Loucy (cell line): ENCODE measurements around the gene CDH4.

Experiments
- H2AFZ ChIP-seq: fragments of 200-600 bp; sonication (generic); 2 replicates; pipeline ENCODE4 v1.6.0; 2016; ENCODE audit warnings: antibody characterized with exemption, mild to moderate bottlenecking, low read length, moderate library complexity
- H3F3A ChIP-seq: fragments of 200-600 bp; 2 replicates; pipeline ENCODE4 v1.6.0; 2016; ENCODE audit warnings: antibody characterized with exemption, low read depth, mild to moderate bottlenecking
- H3K27me3 ChIP-seq: fragments of 200-600 bp; sonication (generic); 2 replicates; pipeline ENCODE4 v1.6.1; 2014; ENCODE audit warnings: low read length, mild to moderate bottlenecking; ENCODE audit not compliant: insufficient read depth, poor library complexity, severe bottlenecking
- H3K36me3 ChIP-seq: fragments of 200-600 bp; sonication (generic); 2 replicates; pipeline ENCODE4 v1.6.1; 2016; ENCODE audit warnings: low read length; ENCODE audit not compliant: insufficient read depth
- H3K4me1 ChIP-seq: fragments of 200-600 bp; sonication (generic); 2 replicates; pipeline ENCODE4 v1.5.1; 2014; ENCODE audit warnings: low read length, mild to moderate bottlenecking; ENCODE audit not compliant: insufficient read depth, poor library complexity, severe bottlenecking
- H3K4me2 ChIP-seq: fragments of 200-600 bp; sonication (generic); 2 replicates; pipeline ENCODE4 v1.6.0; 2014; ENCODE audit warnings: antibody characterized with exemption, low read length, low read depth, mild to moderate bottlenecking; ENCODE audit not compliant: poor library complexity, severe bottlenecking
- H3K4me3 ChIP-seq: fragments of 200-600 bp; sonication (generic); 2 replicates; pipeline ENCODE4 v1.5.1; 2014; ENCODE audit warnings: low read length, mild to moderate bottlenecking, mixed read lengths; ENCODE audit not compliant: poor library complexity, severe bottlenecking
- H3K79me2 ChIP-seq: fragments of 200-600 bp; sonication (generic); 2 replicates; pipeline ENCODE4 v1.6.1; 2014; ENCODE audit warnings: low read length; ENCODE audit not compliant: insufficient read depth
- H3K9ac ChIP-seq: fragments of 200-600 bp; sonication (generic); 2 replicates; pipeline ENCODE4 v1.6.0; 2014; ENCODE audit warnings: mild to moderate bottlenecking, low read depth, low read length, moderate library complexity; ENCODE audit not compliant: poor library complexity, severe bottlenecking
- H3K9me2 ChIP-seq: fragments of 200-600 bp; sonication (generic); replicated peaks from 2 replicates; pipeline ENCODE4 v1.6.1; 2016; ENCODE audit warnings: low read depth, low read length, mixed read lengths
- H3K9me3 ChIP-seq: fragments of 200-600 bp; sonication (generic); 2 replicates; pipeline ENCODE4 v1.6.1; 2014; ENCODE audit warnings: mild to moderate bottlenecking, antibody characterized with exemption, low read length, low read depth; ENCODE audit not compliant: insufficient read depth
- H4K20me1 ChIP-seq: fragments of 200-600 bp; sonication (generic); 2 replicates; pipeline ENCODE4 v1.6.0; 2014; ENCODE audit warnings: antibody characterized with exemption, low read length, mild to moderate bottlenecking; ENCODE audit not compliant: insufficient read depth, poor library complexity, severe bottlenecking
- EZH2phosphoT487 ChIP-seq: fragments of 200-600 bp; IDR thresholded peaks from 2 replicates; pipeline ENCODE4 v1.6.1; 2018; ENCODE audit warnings: antibody characterized with exemption, mild to moderate bottlenecking, moderate library complexity, borderline replicate concordance
- TF ChIP-seq, protein P1 (sequence below): fragments of 200-600 bp; sonication (generic); conservative IDR thresholded peaks from 2 replicates; pipeline ENCODE4 v1.5.1; 2014; ENCODE audit warnings: mild to moderate bottlenecking, antibody characterized with exemption, low read length

The CDH4 gene

GRCh38 chr20:61253264-61253639 is 1.2 kb downstream of the CDH4 start:
- H3F3A ChIP-seq = no peaks in the 10 kb centered on the region
- H3K9me3 ChIP-seq = no peaks in the 10 kb centered on the region
- TF ChIP-seq, protein P1, sequence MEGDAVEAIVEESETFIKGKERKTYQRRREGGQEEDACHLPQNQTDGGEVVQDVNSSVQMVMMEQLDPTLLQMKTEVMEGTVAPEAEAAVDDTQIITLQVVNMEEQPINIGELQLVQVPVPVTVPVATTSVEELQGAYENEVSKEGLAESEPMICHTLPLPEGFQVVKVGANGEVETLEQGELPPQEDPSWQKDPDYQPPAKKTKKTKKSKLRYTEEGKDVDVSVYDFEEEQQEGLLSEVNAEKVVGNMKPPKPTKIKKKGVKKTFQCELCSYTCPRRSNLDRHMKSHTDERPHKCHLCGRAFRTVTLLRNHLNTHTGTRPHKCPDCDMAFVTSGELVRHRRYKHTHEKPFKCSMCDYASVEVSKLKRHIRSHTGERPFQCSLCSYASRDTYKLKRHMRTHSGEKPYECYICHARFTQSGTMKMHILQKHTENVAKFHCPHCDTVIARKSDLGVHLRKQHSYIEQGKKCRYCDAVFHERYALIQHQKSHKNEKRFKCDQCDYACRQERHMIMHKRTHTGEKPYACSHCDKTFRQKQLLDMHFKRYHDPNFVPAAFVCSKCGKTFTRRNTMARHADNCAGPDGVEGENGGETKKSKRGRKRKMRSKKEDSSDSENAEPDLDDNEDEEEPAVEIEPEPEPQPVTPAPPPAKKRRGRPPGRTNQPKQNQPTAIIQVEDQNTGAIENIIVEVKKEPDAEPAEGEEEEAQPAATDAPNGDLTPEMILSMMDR = no peak
- TF ChIP-seq EZH2phosphoT487 = no peak
- H2AFZ ChIP-seq = no peak overlapping the region
- H3K36me3 ChIP-seq = no peaks in the 10 kb centered on the region
- no peak overlapping the region for H3K4me3 ChIP-seq
- H3K79me2 ChIP-seq = no peaks in the 10 kb centered on the region
- H3K4me1 ChIP-seq = peaks cover 10% of the 10 kb centered on the region
- no peak overlapping the region for H3K9ac ChIP-seq
- no peaks in the 10 kb centered on the region for H4K20me1 ChIP-seq
- no peaks in the 10 kb centered on the region for H3K27me3 ChIP-seq
- H3K4me2 ChIP-seq = no peak overlapping the region
- H3K9me2 ChIP-seq = no peaks in the 10 kb centered on the region

DNA sequence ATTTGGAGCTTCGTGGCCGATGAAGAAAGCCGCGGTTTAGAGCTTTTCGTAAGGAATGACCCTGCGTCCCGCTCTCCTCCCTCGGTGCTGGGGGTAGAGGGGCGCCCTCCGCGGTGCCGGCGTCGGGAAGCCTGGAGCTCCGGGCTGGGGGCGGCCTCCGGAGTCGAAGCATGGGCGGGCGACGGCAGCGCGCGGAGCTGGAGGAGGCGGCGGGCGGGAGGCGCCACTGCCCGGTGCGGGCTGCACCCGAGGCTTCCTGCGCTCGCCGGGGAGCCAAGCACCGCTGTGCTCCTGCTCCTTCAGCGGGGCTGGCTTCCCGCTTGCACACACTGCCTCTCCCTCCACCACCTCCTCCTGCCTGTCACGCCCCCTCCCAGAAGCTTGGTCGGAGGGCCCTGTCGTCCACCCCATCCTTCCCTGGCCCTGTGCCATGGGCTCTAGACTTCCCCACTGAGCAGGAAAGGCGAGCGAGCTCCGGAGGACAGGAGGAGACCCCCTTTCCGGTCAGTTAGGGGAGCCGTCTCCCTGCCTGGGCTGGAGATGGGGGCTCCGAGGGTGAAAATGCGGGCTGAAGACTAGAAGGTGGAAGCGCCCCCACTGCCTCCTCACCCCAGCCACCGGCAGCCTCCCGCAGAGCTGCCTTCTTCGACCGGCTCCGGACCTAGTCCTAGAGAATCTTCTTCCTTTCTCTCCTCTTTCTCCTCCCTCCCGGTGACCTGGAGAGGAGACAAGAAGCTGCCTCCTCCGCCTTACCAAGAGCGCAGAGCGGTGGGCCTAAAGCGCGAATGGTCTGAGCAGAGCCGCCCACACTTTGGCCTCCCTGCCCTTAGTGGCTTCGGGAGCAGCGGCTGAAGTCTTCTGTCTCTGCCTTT is 1.8 kb downstream of the CDH4 start:
- TF ChIP-seq EZH2phosphoT487 = no peak
- TF ChIP-seq, protein P1 = no peak
- no peak overlapping the region for H3K9ac ChIP-seq
- H2AFZ ChIP-seq = no peak overlapping the region
- no peak overlapping the region for H3K4me3 ChIP-seq
- H3K9me3 ChIP-seq = no peaks in the 10 kb centered on the region
- no peaks in the 10 kb centered on the region for H3K27me3 ChIP-seq
- no peak overlapping the region for H3K4me2 ChIP-seq
- no peaks in the 10 kb centered on the region for H3K79me2 ChIP-seq
- H3K36me3 ChIP-seq = no peaks in the 10 kb centered on the region
- no peaks in the 10 kb centered on the region for H3K9me2 ChIP-seq
- H4K20me1 ChIP-seq = no peaks in the 10 kb centered on the region
- no peaks in the 10 kb centered on the region for H3F3A ChIP-seq
- peaks cover 10% of the 10 kb centered on the region for H3K4me1 ChIP-seq

DNA sequence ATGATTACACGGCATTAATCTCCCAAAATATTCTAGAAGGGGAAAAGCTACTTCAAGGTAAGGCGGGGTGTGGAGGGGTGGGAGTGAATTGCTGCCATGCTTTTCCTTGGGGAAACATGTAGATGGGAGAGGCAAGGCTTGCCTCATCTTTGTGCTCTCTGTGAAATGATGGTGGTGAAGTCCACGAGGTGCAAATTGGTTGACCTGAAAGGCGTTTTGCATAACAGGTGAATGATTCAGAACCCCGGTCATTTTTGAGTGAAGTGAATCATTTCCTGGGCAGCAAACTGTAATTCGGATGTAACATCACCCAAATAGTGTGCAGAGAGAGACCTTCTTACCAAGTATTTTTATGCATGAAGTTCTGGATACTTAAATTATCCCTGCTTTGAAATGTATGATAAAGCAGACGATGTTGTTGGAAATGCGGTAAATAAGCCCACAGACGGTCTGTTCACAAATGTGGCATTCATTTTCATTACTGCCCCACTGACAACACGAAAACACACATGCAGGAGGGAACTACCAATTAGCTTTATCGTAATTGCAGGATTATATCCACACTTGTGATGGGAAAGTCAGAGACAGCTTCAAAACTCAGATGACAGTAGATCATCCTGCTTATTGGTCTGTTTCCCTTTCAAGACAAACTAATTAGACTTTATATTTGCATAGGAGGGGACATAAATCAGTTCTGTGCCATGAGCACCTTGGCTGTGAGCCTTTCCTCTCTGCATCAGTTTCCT is 3.0 kb downstream of the CDH4 start:
- Histone ChIP-seq H3F3A (no peaks in the 10 kb centered on the region), H3K27me3 (no peaks in the 10 kb centered on the region), H3K4me1 (peaks cover 10% of the 10 kb centered on the region), H3K4me3 (no peak overlapping the region), H3K9ac (no peak overlapping the region), H4K20me1 (no peaks in the 10 kb centered on the region), H3K36me3 (no peaks in the 10 kb centered on the region), H3K9me2 (no peaks in the 10 kb centered on the region), H3K9me3 (no peaks in the 10 kb centered on the region), H2AFZ (no peak overlapping the region), H3K79me2 (no peaks in the 10 kb centered on the region), H3K4me2 (no peak overlapping the region)
- TF ChIP-seq, protein P1 = no peak
- TF ChIP-seq EZH2phosphoT487 = no peak
